WTC11 (cell line): ENCODE data around the gene RNF115. TPM values are rescaled to one million over a fixed set of nuclear protein-coding genes. Genes with fewer than 3 reads are reported as not detected.

ENCODE experiments used
- AR ChIP-seq: fragments of 250-450 bp; sonication (Bioruptor Pico); IDR thresholded peaks from 2 replicates; pipeline ENCODE4 v1.9.0; 2021; ENCODE audit warnings: mild to moderate bottlenecking
- CTCF ChIP-seq: fragments of 200-600 bp; IDR thresholded peaks from 2 replicates; pipeline ENCODE4 v1.8.0; 2022; ENCODE audit warnings: antibody characterized with exemption
- E2F5 ChIP-seq: sonication (generic); formaldehyde crosslinking; IDR thresholded peaks from 2 replicates; pipeline ENCODE4 v1.8.1; 2022; ENCODE audit warnings: mild to moderate bottlenecking, moderate library complexity, missing genetic modification reagents
- ELF4 ChIP-seq: sonication (generic); formaldehyde crosslinking; IDR thresholded peaks from 2 replicates; pipeline ENCODE4 v1.8.1; 2022; ENCODE audit warnings: low read depth, mild to moderate bottlenecking, moderate library complexity, missing genetic modification reagents
- ERG ChIP-seq: fragments of 250-450 bp; sonication (Bioruptor Pico); IDR thresholded peaks from 2 replicates; pipeline ENCODE4 v1.8.0; 2021; ENCODE audit warnings: mild to moderate bottlenecking
- FOXP1 ChIP-seq: sonication (generic); formaldehyde crosslinking; IDR thresholded peaks from 2 replicates; pipeline ENCODE4 v1.8.0; 2022; ENCODE audit warnings: missing genetic modification reagents, mild to moderate bottlenecking, moderate library complexity, borderline replicate concordance
- FOXP4 ChIP-seq: sonication (generic); formaldehyde crosslinking; IDR thresholded peaks from 2 replicates; pipeline ENCODE4 v1.8.0; 2022; ENCODE audit warnings: mild to moderate bottlenecking, missing genetic modification reagents
- GRHL2 ChIP-seq: fragments of 250-450 bp; sonication (Bioruptor Pico); IDR thresholded peaks from 2 replicates; pipeline ENCODE4 v1.8.0; 2022; ENCODE audit warnings: mild to moderate bottlenecking, moderate library complexity; ENCODE audit not compliant: insufficient replicate concordance, severe bottlenecking
- HMGXB4 ChIP-seq: sonication (generic); formaldehyde crosslinking; IDR thresholded peaks from 2 replicates; pipeline ENCODE4 v1.8.1; 2023; ENCODE audit warnings: mild to moderate bottlenecking, moderate library complexity, missing genetic modification reagents
- IRF1 ChIP-seq: sonication (generic); formaldehyde crosslinking; IDR thresholded peaks from 2 replicates; pipeline ENCODE4 v1.8.0; 2023; ENCODE audit warnings: missing genetic modification reagents
- MXD4 ChIP-seq: fragments of 250-450 bp; sonication (Bioruptor Pico); IDR thresholded peaks from 2 replicates; pipeline ENCODE4 v1.8.0; 2021; ENCODE audit warnings: mild to moderate bottlenecking, moderate library complexity, borderline replicate concordance
- MYBL2 ChIP-seq: sonication (generic); formaldehyde crosslinking; IDR thresholded peaks from 2 replicates; pipeline ENCODE4 v1.8.1; 2023; ENCODE audit warnings: mild to moderate bottlenecking, moderate library complexity, missing genetic modification reagents
- NR1H2 ChIP-seq: sonication (generic); formaldehyde crosslinking; IDR thresholded peaks from 2 replicates; pipeline ENCODE4 v1.9.0; 2021; ENCODE audit warnings: mild to moderate bottlenecking, moderate library complexity, missing genetic modification reagents
- NR3C1 ChIP-seq: sonication (generic); formaldehyde crosslinking; conservative IDR thresholded peaks from 2 replicates; pipeline ENCODE4 v1.8.1; 2023; ENCODE audit warnings: low read depth, mild to moderate bottlenecking, missing genetic modification reagents
- PREB ChIP-seq: sonication (generic); formaldehyde crosslinking; IDR thresholded peaks from 2 replicates; pipeline ENCODE4 v1.8.1; 2022; ENCODE audit warnings: mild to moderate bottlenecking, missing genetic modification reagents, moderate library complexity, borderline replicate concordance
- PRRX2 ChIP-seq: fragments of 250-450 bp; sonication (Bioruptor Pico); IDR thresholded peaks from 2 replicates; pipeline ENCODE4 v1.8.0; 2021; ENCODE audit warnings: mild to moderate bottlenecking
- SP1 ChIP-seq: sonication (generic); formaldehyde crosslinking; conservative IDR thresholded peaks from 2 replicates; pipeline ENCODE4 v1.8.1; 2022; ENCODE audit warnings: missing genetic modification reagents
- TEAD1 ChIP-seq: sonication (generic); formaldehyde crosslinking; IDR thresholded peaks from 2 replicates; pipeline ENCODE4 v1.8.0; 2022; ENCODE audit warnings: mild to moderate bottlenecking, missing genetic modification reagents
- ZNF281 ChIP-seq: sonication (generic); formaldehyde crosslinking; IDR thresholded peaks from 2 replicates; pipeline ENCODE4 v1.8.0; 2023; ENCODE audit warnings: mild to moderate bottlenecking, missing genetic modification reagents
- ZNF425 ChIP-seq: fragments of 250-450 bp; sonication (Bioruptor Pico); conservative IDR thresholded peaks from 2 replicates; pipeline ENCODE4 v1.9.0; 2021; ENCODE audit warnings: mild to moderate bottlenecking
- total RNA-seq: library from RNA; stranded (reverse); gene quantifications from 3 replicates; pipeline ENCODE4 v1.2.3, GENCODE V29; 2021

The RNF115 gene
- total RNA-seq, 1 experiment from 2014 or later, result 8.1 TPM

- TF ChIP-seq ZNF281 (CRISPR knock-in tag) (no peak), AR (CRISPR knock-in tag) (no peak), PREB (CRISPR knock-in tag) (no peak), CTCF (no peak), NR3C1 (no peak), TEAD1 (CRISPR knock-in tag) (peak; percentile 5; the same call in 1 of the 2 replicates), IRF1 (no peak), E2F5 (no peak), MYBL2 (no peak), ELF4 (no peak), ZNF425 (CRISPR knock-in tag) (no peak), HMGXB4 (peak; percentile 45; the same call in 1 of the 2 replicates), PRRX2 (no peak), ERG (CRISPR knock-in tag) (no peak), GRHL2 (no peak), FOXP4 (CRISPR knock-in tag) (0 out of 2 replicates have a peak, but pooled peaks have one; percentile 33), FOXP1 (CRISPR knock-in tag) (no peak), NR1H2 (CRISPR knock-in tag) (no peak), SP1 (peak; percentile 67), MXD4 (CRISPR knock-in tag) (no peak)
These were observed 35.1 kb upstream of the RNF115 start, which contains the start of gene PIAS3 (continued) for GRCh38 chr1:145858901-145859490.
